Common myeloid progenitor, CD34-positive (primary cell): ENCODE measurements around the gene CELSR1.

ENCODE experiments used
- CTCF ChIA-PET: fragments of 350-600 bp; sonication (Branson Sonifier 250); formaldehyde crosslinking; loops from one replicate; lab custom pipeline; 2021; ENCODE audit warnings: antibody characterized with exemption; lab: Charles Lee
- POLR2A ChIA-PET: fragments of 350-600 bp; sonication (Branson Sonifier 250); formaldehyde crosslinking; loops from one replicate; lab custom pipeline; 2021; ENCODE audit warnings: antibody characterized with exemption; lab: Charles Lee
- DNase-seq, 3 donors: peaks; one replicate each; pipeline versions ENCODE4 v3.0.0 to v3.0.0-alpha.2; 2013
- H3K27ac ChIP-seq, 2 experiments: 1 replicate in 1 of 2; 2 replicates in 1 of 2; pipeline ENCODE4 v1.7.0; 2013; ENCODE audit warnings: inconsistent platforms in 2 of 2, low read length in 2 of 2, mild to moderate bottlenecking in 2 of 2, low read depth in 1 of 2, moderate library complexity in 1 of 2; ENCODE audit not compliant: severe bottlenecking in 2 of 2, insufficient read depth in 1 of 2, poor library complexity in 1 of 2
- H3K27me3 ChIP-seq, 5 experiments: replicated peaks in 2 of 5; 1 replicate in 3 of 5; 2 replicates in 2 of 5; pipeline versions ENCODE4 v1.6.1 to v1.7.0; 2013; ENCODE audit warnings: low read length in 4 of 5, mild to moderate bottlenecking in 2 of 5, moderate library complexity in 2 of 5, inconsistent platforms in 1 of 5; ENCODE audit not compliant: insufficient read depth in 5 of 5, control insufficient read depth in 4 of 5
- H3K36me3 ChIP-seq, 4 experiments: 1 replicate in 2 of 4; 2 replicates in 2 of 4; pipeline versions ENCODE4 v1.6.1 to v1.7.0; 2013; ENCODE audit warnings: low read length in 3 of 4, control low read depth in 1 of 4, mild to moderate bottlenecking in 1 of 4; ENCODE audit not compliant: control insufficient read depth in 4 of 4, insufficient read depth in 4 of 4
- H3K4me1 ChIP-seq, 4 experiments: 1 replicate in 3 of 4; 2 replicates in 1 of 4; pipeline versions ENCODE4 v1.6.1 to v1.7.1; 2013; ENCODE audit warnings: low read length in 3 of 4, mild to moderate bottlenecking in 3 of 4, control low read depth in 1 of 4, inconsistent platforms in 1 of 4, moderate library complexity in 1 of 4; ENCODE audit not compliant: control insufficient read depth in 4 of 4, insufficient read depth in 4 of 4; ENCODE audit errors: control extremely low read depth in 1 of 4
- H3K4me3 ChIP-seq, 7 experiments: 1 replicate in 4 of 7; 2 replicates in 3 of 7; pipeline versions ENCODE4 v1.5.1 to v1.7.0; 2013; ENCODE audit warnings: mild to moderate bottlenecking in 7 of 7, low read length in 6 of 7, moderate library complexity in 6 of 7, inconsistent platforms in 2 of 7, low read depth in 2 of 7, control low read depth in 1 of 7; ENCODE audit not compliant: insufficient read depth in 4 of 7, control insufficient read depth in 1 of 7; ENCODE audit errors: extremely low read depth in 1 of 7
- H3K9me3 ChIP-seq, 5 experiments: 1 replicate in 4 of 5; 2 replicates in 1 of 5; pipeline versions ENCODE4 v1.6.1 to v1.7.1; 2013; ENCODE audit warnings: low read length in 4 of 5, mild to moderate bottlenecking in 2 of 5, inconsistent platforms in 1 of 5, low read depth in 1 of 5, moderate library complexity in 1 of 5; ENCODE audit not compliant: control insufficient read depth in 4 of 5, insufficient read depth in 2 of 5; ENCODE audit errors: control extremely low read depth in 1 of 5
- WGBS: methylation state at CpG from one replicate; pipeline ENCODE4 v1.1.5; 2013; ENCODE audit not compliant: insufficient coverage; 5-methylcytosine and 5-hydroxymethylcytosine counted together

CELSR1 gene

DNA sequence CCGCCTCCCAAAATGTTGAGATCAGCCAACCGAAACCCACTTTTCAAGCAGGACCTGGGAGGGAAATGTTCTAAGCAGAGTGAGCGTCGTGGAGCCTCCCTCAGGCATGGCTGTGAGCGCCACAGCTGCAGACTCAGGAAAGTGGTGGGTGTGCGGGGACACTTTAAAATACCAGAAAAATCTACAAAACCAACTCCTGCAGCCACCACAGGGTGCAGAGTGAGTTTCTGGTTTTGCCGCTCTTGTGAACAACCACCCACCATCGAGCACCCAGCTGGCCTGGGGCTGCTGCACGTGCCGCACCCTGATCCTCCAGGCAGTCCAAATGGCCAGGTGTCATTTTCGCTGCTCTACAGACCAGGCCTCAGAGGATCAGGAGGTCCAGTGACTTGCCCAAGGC, 46.9 kb downstream of the CELSR1 start:
- H3K4me3 ChIP-seq, result no peak overlapping the region
- H3K27ac ChIP-seq, result no peak overlapping the region
- no peaks in the 10 kb centered on the region for H3K36me3 ChIP-seq
- no peaks in the 10 kb centered on the region for H3K9me3 ChIP-seq
- H3K27me3 ChIP-seq, result peaks cover 0 to 6% (median 0%) of the 10 kb centered on the region in 5 experiments
- no peak for DNase-seq
- ChIA-PET POLR2A (no interaction called here), CTCF (no interaction called here)
- 91% methylated on average over 8 of the region's 11 CpGs for WGBS
- H3K4me1 ChIP-seq, result peaks cover 0 to 5% (median 3%) of the 10 kb centered on the region in 4 experiments

- no peaks in the 10 kb centered on the region for H3K36me3 ChIP-seq
- CTCF ChIA-PET, result no interaction called here
- peaks cover 0 to 5% (median 2%) of the 10 kb centered on the region in 5 experiments for H3K27me3 ChIP-seq
- peaks cover 0 to 7% (median 3%) of the 10 kb centered on the region in 5 experiments for H3K9me3 ChIP-seq
- H3K4me3 ChIP-seq, result no peak overlapping the region
- 78% methylated on average over 4 of the region's 12 CpGs for WGBS
- POLR2A ChIA-PET, result no interaction called here
- no peak overlapping the region for H3K27ac ChIP-seq
- H3K4me1 ChIP-seq, result peaks cover 0 to 5% (median 3%) of the 10 kb centered on the region in 4 experiments
- DNase-seq, result no peak
Measured at GRCh38 chr22:46486996-46487717, 50.3 kb downstream of the CELSR1 start.

DNA sequence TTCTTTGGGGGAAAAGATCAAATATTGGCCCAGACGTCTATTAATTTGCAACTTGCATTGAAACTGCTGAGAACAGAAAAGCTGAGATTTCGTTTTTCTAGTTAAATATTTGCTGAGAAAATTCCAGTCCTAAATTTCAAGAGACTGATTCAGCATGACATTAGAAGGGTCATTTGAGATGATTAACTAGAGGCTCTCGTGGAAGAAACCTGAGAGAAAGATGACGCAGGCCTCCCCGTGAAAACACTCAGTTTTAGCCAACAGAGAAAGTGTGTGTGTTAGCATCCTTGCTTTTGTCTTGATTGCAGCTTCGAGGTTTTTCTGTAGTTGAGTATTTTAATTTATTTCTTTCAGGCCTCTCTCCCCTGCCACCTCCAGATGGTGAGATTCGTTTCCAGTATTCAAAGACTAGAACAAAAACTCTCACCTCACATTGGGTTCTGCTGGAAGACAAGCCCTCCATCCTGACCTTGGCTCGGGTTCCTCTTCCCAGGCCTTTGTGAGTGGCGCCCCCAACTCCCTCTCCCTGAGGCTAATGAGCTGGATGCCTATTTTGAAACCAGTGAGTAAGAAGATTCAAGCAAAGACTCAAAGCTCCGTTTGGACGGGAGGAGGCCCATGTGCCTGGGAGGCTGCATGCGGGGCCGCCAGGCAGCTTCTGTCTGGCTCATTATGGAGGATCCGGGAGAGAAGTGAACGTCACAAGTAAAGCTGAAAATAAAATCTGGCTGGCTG, 52.4 kb downstream of the CELSR1 start:
- WGBS, result 94% methylated on average over 11 of the region's 15 CpGs
- Histone ChIP-seq H3K27me3 (peaks cover 0 to 3% (median 2%) of the 10 kb centered on the region in 5 experiments), H3K36me3 (no peaks in the 10 kb centered on the region), H3K4me1 (peaks cover 0 to 5% (median 4%) of the 10 kb centered on the region in 4 experiments), H3K4me3 (no peak overlapping the region), H3K9me3 (peaks cover 0 to 7% (median 3%) of the 10 kb centered on the region in 5 experiments), H3K27ac (no peak overlapping the region)
- ChIA-PET POLR2A (no interaction called here), CTCF (no interaction called here)
- DNase-seq, result no peak

DNA sequence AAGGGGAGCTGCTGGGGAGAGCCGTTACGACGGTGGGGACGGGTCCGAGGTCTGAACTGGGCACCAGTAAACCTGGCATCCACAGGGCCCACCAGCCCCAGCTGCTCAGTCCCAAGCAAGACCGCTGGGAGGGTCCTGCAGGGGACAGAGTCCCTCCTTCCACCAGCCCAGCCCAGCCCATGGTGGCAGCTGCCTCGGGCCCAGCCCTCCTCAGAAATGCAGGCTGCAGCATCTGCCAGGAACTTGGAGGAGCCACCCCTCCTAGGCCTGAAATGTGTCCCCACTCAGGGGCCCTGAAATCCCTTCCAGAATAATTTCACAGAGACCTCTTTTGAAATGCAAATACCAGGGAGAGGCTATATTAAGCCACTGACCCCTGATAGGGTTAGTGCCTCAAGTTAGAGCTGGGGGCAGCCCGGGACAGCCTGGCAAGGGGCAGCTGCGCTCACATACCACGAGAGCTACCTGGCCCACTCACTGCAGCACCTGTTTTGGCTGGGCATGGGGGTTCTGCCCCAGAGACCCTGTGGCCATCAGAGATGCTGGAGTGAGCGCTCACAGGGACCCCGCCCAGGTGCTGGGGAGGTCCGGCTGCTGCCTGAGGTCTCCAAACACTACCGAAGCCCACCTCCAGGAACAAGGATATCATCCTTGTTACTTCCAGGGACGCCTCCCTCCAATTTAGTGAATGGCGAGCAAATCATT, 53.1 kb downstream of the CELSR1 start:
- ChIA-PET CTCF (no interaction called here), POLR2A (no interaction called here)
- no peak for DNase-seq
- Histone ChIP-seq H3K4me1 (peaks cover 0 to 5% (median 4%) of the 10 kb centered on the region in 4 experiments), H3K27me3 (peaks cover 0 to 3% (median 2%) of the 10 kb centered on the region in 5 experiments), H3K9me3 (peaks cover 0 to 7% (median 3%) of the 10 kb centered on the region in 5 experiments), H3K27ac (no peak overlapping the region), H3K36me3 (no peaks in the 10 kb centered on the region), H3K4me3 (no peak overlapping the region)
- 89% methylated on average over 12 of the region's 16 CpGs for WGBS

- Histone ChIP-seq H3K27ac (no peak overlapping the region), H3K36me3 (no peaks in the 10 kb centered on the region), H3K4me1 (peaks cover 0 to 7% (median 4%) of the 10 kb centered on the region in 4 experiments), H3K9me3 (peaks cover 0 to 7% (median 3%) of the 10 kb centered on the region in 5 experiments), H3K4me3 (no peak overlapping the region), H3K27me3 (peaks cover 0 to 9% (median 2%) of the 10 kb centered on the region in 5 experiments)
- WGBS, result 47% methylated on average over 3 of the region's 4 CpGs
- POLR2A ChIA-PET, result no interaction called here
- CTCF ChIA-PET, result interaction anchor here (0.6 to 1.1 kb wide), 3 partner anchors 10 to 47 kb away, joined by 3 to 4 read pairs (median 3); no protein-coding TSS in a partner anchor
- DNase-seq, result no peak
Measured at GRCh38 chr22:46483353-46483752, 54.1 kb downstream of the CELSR1 start.

GRCh38 chr22:46482056-46482675, 55.3 kb downstream of the CELSR1 start:
- peaks cover 0 to 9% (median 2%) of the 10 kb centered on the region in 5 experiments for H3K27me3 ChIP-seq
- no peak overlapping the region for H3K27ac ChIP-seq
- POLR2A ChIA-PET, result interaction anchor here (0.7 kb wide), 1 partner anchor 12 kb away, joined by 4 read pairs; no protein-coding TSS in a partner anchor
- no peak for DNase-seq
- CTCF ChIA-PET, result interaction anchor here (1.1 to 1.6 kb wide), 3 partner anchors 12 to 114 kb away, joined by 3 to 4 read pairs (median 4); no protein-coding TSS in a partner anchor
- H3K4me3 ChIP-seq, result no peak overlapping the region
- peaks cover 0 to 7% (median 3%) of the 10 kb centered on the region in 5 experiments for H3K9me3 ChIP-seq
- 97% methylated on average over 6 of the region's 7 CpGs for WGBS
- H3K4me1 ChIP-seq, result peaks cover 0 to 6% (median 2%) of the 10 kb centered on the region in 4 experiments
- no peaks in the 10 kb centered on the region for H3K36me3 ChIP-seq
